Measurements from ENCODE around the gene NFE2L2.

GRCh38 chr2:177190941-177191340 lies 73.6 kb downstream of the NFE2L2 start:
- TF ChIP-seq ZNF274 (IDR thresholded peaks at IDR 0.05; ENCODE audit: low read depth, low read length) (no peak), YY1 (IDR thresholded peaks at IDR 0.05; ENCODE audit: insufficient read depth, insufficient read length) (no peak), SUZ12 (IDR thresholded peaks at IDR 0.05; ENCODE audit: extremely low read depth, insufficient read depth, insufficient read length) (no peak)
